Measurements from ENCODE around the gene NME5.
"Not testable (repeated sequence)": the region's sequence is repeated elsewhere in the genome, so short reads cannot be mapped to it uniquely, and the experiment has no call there.

DNA sequence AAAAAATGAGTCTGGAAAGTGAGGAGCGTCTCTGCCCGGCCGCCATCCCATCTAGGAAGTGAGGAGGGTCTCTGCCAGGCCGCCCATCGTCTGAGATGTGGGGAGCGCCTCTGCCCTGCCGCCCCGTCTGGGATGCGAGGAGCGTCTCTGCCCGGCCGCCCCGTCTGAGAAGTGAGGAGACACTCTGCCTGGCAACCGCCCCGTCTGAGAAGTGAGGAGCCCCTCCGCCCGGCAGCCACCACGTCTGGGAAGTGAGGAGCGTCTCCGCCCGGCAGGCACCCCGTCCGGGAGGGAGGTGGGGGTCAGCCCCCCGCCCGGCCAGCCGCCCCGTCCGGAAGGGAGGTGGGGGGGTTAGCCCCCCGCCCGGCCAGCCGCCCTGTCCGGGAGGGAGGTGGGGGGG lies 69.2 kb downstream of the NME5 start:
- not testable (repeated sequence) for TF ChIP-seq CTCF (IDR thresholded peaks at IDR 0.05; ENCODE audit: low read depth, low read length, poor library complexity, severe bottlenecking); EZH2phosphoT487 (IDR thresholded peaks at IDR 0.05; ENCODE audit: borderline replicate concordance, low read length)
